PFSK-1 (cell line): ENCODE results near the gene SPACA6.

ENCODE experiments used
- POLR2AphosphoS5 ChIP-seq: IDR thresholded peaks from 2 replicates; pipeline ENCODE4 v1.6.1; 2012; ENCODE audit warnings: low read depth, mild to moderate bottlenecking, control low read depth, low read length, moderate library complexity
- REST ChIP-seq, 2 experiments: IDR thresholded peaks; 2 replicates each; pipeline versions ENCODE4 v1.6.1 to v1.8.0; 2011 to 2012; ENCODE audit warnings: low read depth in 2 of 2, low read length in 2 of 2, control low read depth in 1 of 2, inconsistent platforms in 1 of 2, mild to moderate bottlenecking in 1 of 2, moderate library complexity in 1 of 2; ENCODE audit not compliant: insufficient read depth in 1 of 2
- SIN3A ChIP-seq: IDR thresholded peaks from 2 replicates; pipeline ENCODE4 v1.6.1; 2012; ENCODE audit warnings: mild to moderate bottlenecking, low read length, moderate library complexity, borderline replicate concordance; ENCODE audit not compliant: insufficient read depth

GRCh38 chr19:51715850-51716249, 22.7 kb downstream of the SPACA6 start:
- TF ChIP-seq POLR2AphosphoS5 (no peak), REST (IDR thresholded peaks at IDR 0.05; ENCODE audit: insufficient read depth in 1 of 2, low read depth in 2 of 2, low read length in 2 of 2) (no peak), SIN3A (no peak)
